Adipocyte (in vitro differentiated cells): ENCODE measurements around the gene PLCB4.

ENCODE experiments used
- DNase-seq: peaks from one replicate; pipeline ENCODE4 v3.0.0-alpha.2; 2015; ENCODE audit warnings: low read depth
- H3K27me3 ChIP-seq: replicated peaks from 2 replicates; pipeline ENCODE4 v1.7.0; 2013; ENCODE audit warnings: mild to moderate bottlenecking, low read length, moderate library complexity; ENCODE audit not compliant: control insufficient read depth, insufficient read depth
- H3K36me3 ChIP-seq: 2 replicates; pipeline ENCODE4 v1.7.0; 2013; ENCODE audit warnings: low read length, mild to moderate bottlenecking, moderate library complexity; ENCODE audit not compliant: control insufficient read depth, insufficient read depth, severe bottlenecking
- H3K4me1 ChIP-seq: 2 replicates; pipeline ENCODE4 v1.7.0; 2013; ENCODE audit warnings: mild to moderate bottlenecking, low read length, moderate library complexity; ENCODE audit not compliant: control insufficient read depth, insufficient read depth
- H3K4me3 ChIP-seq: 2 replicates; pipeline ENCODE4 v1.7.0; 2013; ENCODE audit warnings: mild to moderate bottlenecking, low read length, moderate library complexity
- H3K9ac ChIP-seq: 2 replicates; pipeline ENCODE4 v1.7.0; 2013; ENCODE audit warnings: mild to moderate bottlenecking, low read length, moderate library complexity
- H3K9me3 ChIP-seq: 2 replicates; pipeline ENCODE4 v1.7.0; 2013; ENCODE audit warnings: mild to moderate bottlenecking, low read length, moderate library complexity; ENCODE audit not compliant: control insufficient read depth

Gene PLCB4

GRCh38 chr20:9294041-9294440 is 225.2 kb downstream of the PLCB4 start:
- no peaks in the 10 kb centered on the region for H3K27me3 ChIP-seq
- DNase-seq: peak; percentile 62
- H3K36me3 ChIP-seq: no peaks in the 10 kb centered on the region
- H3K4me3 ChIP-seq: no peak overlapping the region
- no peaks in the 10 kb centered on the region for H3K9me3 ChIP-seq
- peaks cover 11% of the 10 kb centered on the region for H3K4me1 ChIP-seq
- H3K9ac ChIP-seq: no peak overlapping the region

- no peak overlapping the region for H3K4me3 ChIP-seq
- no peaks in the 10 kb centered on the region for H3K27me3 ChIP-seq
- no peak overlapping the region for H3K9ac ChIP-seq
- no peak for DNase-seq
- H3K9me3 ChIP-seq: no peaks in the 10 kb centered on the region
- H3K4me1 ChIP-seq: peaks cover 28% of the 10 kb centered on the region
- no peaks in the 10 kb centered on the region for H3K36me3 ChIP-seq
These were observed 230.0 kb downstream of the PLCB4 start for GRCh38 chr20:9298906-9299305.

GRCh38 chr20:9300080-9300479 is 231.2 kb downstream of the PLCB4 start:
- no peak overlapping the region for H3K9ac ChIP-seq
- no peaks in the 10 kb centered on the region for H3K36me3 ChIP-seq
- no peaks in the 10 kb centered on the region for H3K9me3 ChIP-seq
- no peak for DNase-seq
- no peak overlapping the region for H3K4me3 ChIP-seq
- H3K27me3 ChIP-seq: no peaks in the 10 kb centered on the region
- H3K4me1 ChIP-seq: peaks cover 23% of the 10 kb centered on the region

- Histone ChIP-seq H3K9ac (no peak overlapping the region), H3K36me3 (no peaks in the 10 kb centered on the region)
- peak; percentile 48 for DNase-seq
These were observed 231.6 kb downstream of the PLCB4 start for GRCh38 chr20:9300534-9300933.

GRCh38 chr20:9301129-9302090 is 232.5 kb downstream of the PLCB4 start:
- Histone ChIP-seq H3K4me3 (no peak overlapping the region), H3K9me3 (no peaks in the 10 kb centered on the region), H3K27me3 (no peaks in the 10 kb centered on the region), H3K4me1 (peaks cover 24% of the 10 kb centered on the region), H3K36me3 (no peaks in the 10 kb centered on the region), H3K9ac (no peak overlapping the region)
- peak; percentile 87 for DNase-seq

More at GRCh38 chr20:9300534-9300933, 231.6 kb downstream of the PLCB4 start:
- Histone ChIP-seq H3K4me3 (no peak overlapping the region), H3K27me3 (no peaks in the 10 kb centered on the region), H3K9me3 (no peaks in the 10 kb centered on the region), H3K4me1 (peaks cover 23% of the 10 kb centered on the region)

- Histone ChIP-seq H3K4me3 (no peak overlapping the region), H3K9me3 (no peaks in the 10 kb centered on the region), H3K9ac (no peak overlapping the region), H3K27me3 (no peaks in the 10 kb centered on the region), H3K36me3 (no peaks in the 10 kb centered on the region), H3K4me1 (peaks cover 31% of the 10 kb centered on the region)
- DNase-seq: no peak
These were observed 233.2 kb downstream of the PLCB4 start for GRCh38 chr20:9302091-9302462.

GRCh38 chr20:9306521-9306920 is 237.6 kb downstream of the PLCB4 start:
- H3K4me1 ChIP-seq: peaks cover 21% of the 10 kb centered on the region
- no peak overlapping the region for H3K9ac ChIP-seq
- no peak overlapping the region for H3K4me3 ChIP-seq
- no peaks in the 10 kb centered on the region for H3K27me3 ChIP-seq
- DNase-seq: peak; percentile 91
- no peaks in the 10 kb centered on the region for H3K36me3 ChIP-seq
- H3K9me3 ChIP-seq: no peaks in the 10 kb centered on the region

GRCh38 chr20:9308056-9308455 is 239.2 kb downstream of the PLCB4 start:
- Histone ChIP-seq H3K27me3 (no peaks in the 10 kb centered on the region), H3K36me3 (no peaks in the 10 kb centered on the region), H3K9ac (no peak overlapping the region), H3K9me3 (no peaks in the 10 kb centered on the region), H3K4me3 (no peak overlapping the region), H3K4me1 (peaks cover 18% of the 10 kb centered on the region)
- no peak for DNase-seq

- Histone ChIP-seq H3K4me1 (peaks cover 18% of the 10 kb centered on the region), H3K9me3 (no peaks in the 10 kb centered on the region), H3K36me3 (no peaks in the 10 kb centered on the region), H3K27me3 (no peaks in the 10 kb centered on the region), H3K9ac (no peak overlapping the region), H3K4me3 (no peak overlapping the region)
- peak; percentile 18 for DNase-seq
These were observed 242.2 kb downstream of the PLCB4 start for GRCh38 chr20:9311132-9311531.

GRCh38 chr20:9319687-9320384 is 250.9 kb downstream of the PLCB4 start:
- H3K4me1 ChIP-seq: no peaks in the 10 kb centered on the region
- no peak for DNase-seq
- no peaks in the 10 kb centered on the region for H3K36me3 ChIP-seq
- H3K9ac ChIP-seq: no peak overlapping the region
- no peak overlapping the region for H3K4me3 ChIP-seq
- H3K27me3 ChIP-seq: no peaks in the 10 kb centered on the region
- H3K9me3 ChIP-seq: no peaks in the 10 kb centered on the region

GRCh38 chr20:9321007-9321406 is 252.1 kb downstream of the PLCB4 start:
- Histone ChIP-seq H3K4me3 (no peak overlapping the region), H3K9ac (no peak overlapping the region), H3K9me3 (no peaks in the 10 kb centered on the region), H3K27me3 (no peaks in the 10 kb centered on the region), H3K4me1 (no peaks in the 10 kb centered on the region), H3K36me3 (no peaks in the 10 kb centered on the region)
- no peak for DNase-seq
